GM12872 (cell line): Measurements from ENCODE around the gene CNTN4.

Source experiments
- TF ChIP-seq, protein P1 (sequence below): IDR thresholded peaks from 3 replicates; pipeline ENCODE4 v1.5.1; 2011; ENCODE audit warnings: low read depth, mild to moderate bottlenecking, low read length, moderate library complexity; ENCODE audit not compliant: insufficient read depth

The CNTN4 gene

DNA sequence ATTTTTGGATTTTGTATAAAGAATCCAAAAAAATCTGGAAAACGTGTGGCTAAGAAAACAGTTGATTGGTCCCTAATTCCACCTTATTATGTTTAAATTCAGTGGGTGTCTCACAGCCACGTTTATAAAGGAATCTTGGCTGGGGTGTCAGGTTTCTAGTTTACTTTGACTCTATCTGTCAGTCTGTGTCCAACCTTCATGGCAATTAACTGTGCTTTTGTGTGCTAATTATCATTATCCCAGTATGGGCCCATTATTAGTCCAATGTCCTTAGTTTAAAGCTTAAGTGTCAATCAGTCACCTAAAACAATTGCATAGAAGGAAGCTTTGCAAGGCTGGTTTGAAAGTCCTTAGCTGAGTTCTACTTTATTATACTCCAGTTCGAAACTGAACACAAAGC lies 3.7 kb upstream of the CNTN4 start:
- TF ChIP-seq, protein P1, sequence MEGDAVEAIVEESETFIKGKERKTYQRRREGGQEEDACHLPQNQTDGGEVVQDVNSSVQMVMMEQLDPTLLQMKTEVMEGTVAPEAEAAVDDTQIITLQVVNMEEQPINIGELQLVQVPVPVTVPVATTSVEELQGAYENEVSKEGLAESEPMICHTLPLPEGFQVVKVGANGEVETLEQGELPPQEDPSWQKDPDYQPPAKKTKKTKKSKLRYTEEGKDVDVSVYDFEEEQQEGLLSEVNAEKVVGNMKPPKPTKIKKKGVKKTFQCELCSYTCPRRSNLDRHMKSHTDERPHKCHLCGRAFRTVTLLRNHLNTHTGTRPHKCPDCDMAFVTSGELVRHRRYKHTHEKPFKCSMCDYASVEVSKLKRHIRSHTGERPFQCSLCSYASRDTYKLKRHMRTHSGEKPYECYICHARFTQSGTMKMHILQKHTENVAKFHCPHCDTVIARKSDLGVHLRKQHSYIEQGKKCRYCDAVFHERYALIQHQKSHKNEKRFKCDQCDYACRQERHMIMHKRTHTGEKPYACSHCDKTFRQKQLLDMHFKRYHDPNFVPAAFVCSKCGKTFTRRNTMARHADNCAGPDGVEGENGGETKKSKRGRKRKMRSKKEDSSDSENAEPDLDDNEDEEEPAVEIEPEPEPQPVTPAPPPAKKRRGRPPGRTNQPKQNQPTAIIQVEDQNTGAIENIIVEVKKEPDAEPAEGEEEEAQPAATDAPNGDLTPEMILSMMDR, result no peak

DNA sequence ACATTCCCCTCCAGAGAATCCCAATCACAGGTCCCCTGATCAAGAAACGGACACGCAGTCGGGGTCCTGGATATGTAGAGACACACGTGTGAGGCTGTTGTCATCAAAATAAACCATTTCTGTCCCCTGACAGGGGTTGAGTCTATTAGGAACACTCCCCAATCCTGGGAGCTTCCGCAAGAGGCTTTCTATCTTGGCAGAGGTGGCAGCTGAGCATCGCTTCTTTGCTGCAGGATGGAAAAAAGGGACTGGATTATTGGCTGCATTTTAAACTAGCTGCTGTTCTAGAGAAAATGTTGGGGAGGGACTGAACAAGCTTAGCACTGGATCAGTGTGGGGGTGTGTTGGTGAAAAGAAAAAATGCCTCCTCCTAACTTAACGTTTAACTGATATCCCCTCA lies 2.5 kb upstream of the CNTN4 start:
- TF ChIP-seq, protein P1, result no peak

DNA sequence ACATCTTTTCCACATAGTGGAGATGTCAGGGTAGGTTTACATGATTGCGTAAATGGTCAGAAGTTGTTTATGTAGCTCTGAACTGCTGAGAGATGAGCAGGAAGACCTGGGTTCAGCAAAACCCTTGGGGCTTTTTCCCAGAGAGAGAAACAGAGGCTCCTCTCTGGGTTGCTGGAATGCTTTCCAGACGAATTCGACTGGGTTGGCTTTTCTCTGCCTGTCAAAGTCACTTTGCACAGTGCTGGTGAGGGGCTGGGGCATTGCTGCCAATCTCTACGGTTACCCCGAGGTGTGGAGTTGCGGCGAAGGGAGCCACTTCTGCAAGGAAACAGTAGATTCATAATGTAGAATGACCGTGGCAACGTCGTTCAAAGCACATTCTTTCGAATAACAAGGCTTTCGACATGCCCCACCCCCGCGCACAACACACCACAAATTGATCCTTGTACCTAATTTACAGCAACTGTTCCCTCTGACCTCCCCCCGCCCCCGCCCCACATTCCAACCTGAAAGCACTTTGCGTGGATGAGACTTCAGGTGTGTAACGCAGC lies 950 bp upstream of the CNTN4 start:
- TF ChIP-seq, protein P1, result no peak

- TF ChIP-seq, protein P1, result no peak
These were observed 484 bp downstream of the CNTN4 start for GRCh38 chr3:2099028-2099671.

GRCh38 chr3:2099779-2100191 lies 1.1 kb downstream of the CNTN4 start:
- TF ChIP-seq, protein P1, result no peak

DNA sequence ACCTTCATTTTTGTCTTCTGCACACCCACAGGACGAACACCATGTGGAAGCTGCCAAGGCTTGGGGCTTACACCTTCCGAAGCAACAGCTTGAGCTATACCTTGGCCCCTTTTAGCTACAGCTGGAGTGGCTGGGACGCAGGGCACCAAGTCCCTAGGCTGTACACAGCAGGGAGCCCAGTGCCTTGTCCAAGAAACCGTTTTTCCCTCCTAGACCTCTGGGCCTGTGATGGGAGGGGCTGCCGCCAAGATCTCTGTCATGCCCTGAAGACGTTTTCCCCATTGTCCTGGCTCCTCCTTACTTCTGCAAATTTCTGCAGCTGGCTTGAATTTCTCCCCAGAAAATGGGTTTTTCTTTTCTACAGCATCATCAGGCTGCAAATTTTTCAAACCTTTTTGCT lies 7.8 kb downstream of the CNTN4 start:
- TF ChIP-seq, protein P1, result no peak

- TF ChIP-seq, protein P1, result no peak
These were observed 12.0 kb downstream of the CNTN4 start for GRCh38 chr3:2110597-2111117.
